GM18867 (cell line): ENCODE measurements around the gene LTBP3.
A peak's percentile ranks its signal among the peaks of the same experiment; 100 is the strongest.
"Not testable (repeated sequence)": the region's sequence is repeated elsewhere in the genome, so short reads cannot be mapped to it uniquely, and the experiment has no call there.

ENCODE experiments used
- ATAC-seq: cut with Tn5 transposase; IDR thresholded peaks from one replicate; pipeline ENCODE4 v1.9.1; 2021; ENCODE audit warnings: mild to moderate bottlenecking, moderate library complexity; ENCODE audit not compliant: unreplicated experiment

Gene LTBP3

DNA sequence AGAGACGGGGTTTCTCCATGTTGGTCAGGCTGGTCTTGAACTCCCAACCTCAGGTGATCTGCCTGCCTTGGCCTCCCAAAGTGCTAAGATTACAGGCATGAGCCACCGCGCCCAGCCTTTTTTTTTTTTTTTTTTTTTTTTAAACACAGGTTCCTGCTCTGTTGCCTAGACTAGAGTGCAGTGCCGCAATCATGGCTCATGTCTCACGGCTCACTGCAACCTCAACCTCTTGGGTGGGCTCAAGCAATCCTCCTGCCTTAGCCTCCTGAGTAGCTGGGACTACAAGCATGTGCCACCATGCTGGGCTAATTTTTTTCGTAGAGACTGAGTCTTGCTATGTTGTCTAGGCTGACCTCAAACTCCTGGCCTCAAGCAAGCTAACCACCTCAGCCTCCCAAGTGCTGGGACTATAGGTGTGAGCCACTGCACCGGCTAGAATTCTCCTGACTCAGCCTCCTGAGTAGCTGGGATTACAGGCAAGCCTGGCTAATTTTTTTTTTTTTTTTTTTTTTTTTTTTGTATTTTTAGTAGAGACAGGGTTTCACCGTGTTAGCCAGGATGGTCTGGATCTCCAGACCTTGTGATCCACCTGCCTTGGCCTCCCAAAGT lies 39.1 kb downstream of the LTBP3 start:
- not testable (repeated sequence) for ATAC-seq

DNA sequence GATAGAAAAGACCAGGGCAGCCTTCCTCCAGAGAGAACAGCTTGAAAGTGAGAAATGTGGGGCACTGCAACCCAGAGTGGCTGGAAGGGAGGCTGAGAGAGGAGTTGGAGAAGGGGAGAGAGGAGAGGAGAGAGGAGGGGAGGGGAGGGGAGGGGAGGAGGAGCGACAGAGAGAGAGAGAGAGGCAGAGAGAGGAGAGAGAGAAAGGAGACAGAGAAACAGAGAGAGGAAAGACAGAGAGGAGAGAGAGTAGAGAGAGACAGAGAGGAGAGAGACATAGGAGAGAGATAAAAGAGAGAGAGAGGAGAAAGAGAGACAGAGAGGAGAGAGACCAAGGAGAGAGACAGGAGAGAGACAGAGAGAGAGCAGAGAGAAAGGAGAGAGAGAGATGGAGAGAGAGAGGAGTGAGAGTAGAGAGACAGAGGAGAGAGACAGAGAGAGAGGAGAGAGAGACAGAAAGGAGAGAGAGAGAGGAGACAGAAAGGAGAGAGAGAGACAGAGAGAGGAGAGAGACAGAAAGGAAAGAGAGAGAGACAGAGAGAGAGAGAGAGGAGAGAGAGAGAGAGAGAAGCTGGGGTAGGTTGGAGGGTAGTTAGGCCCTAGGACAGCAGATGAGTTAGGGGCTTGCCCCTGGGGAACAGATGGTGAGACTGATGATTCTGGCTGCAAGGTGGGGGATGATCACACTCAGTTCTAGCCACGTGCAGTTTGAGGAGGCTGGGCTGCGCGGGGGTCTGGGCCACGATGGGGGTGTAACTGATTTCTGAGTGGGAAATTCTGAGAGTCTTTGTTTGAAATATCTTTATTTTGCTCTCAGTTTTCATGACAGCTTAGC lies 41.8 kb downstream of the LTBP3 start:
- ATAC-seq = no peak

DNA sequence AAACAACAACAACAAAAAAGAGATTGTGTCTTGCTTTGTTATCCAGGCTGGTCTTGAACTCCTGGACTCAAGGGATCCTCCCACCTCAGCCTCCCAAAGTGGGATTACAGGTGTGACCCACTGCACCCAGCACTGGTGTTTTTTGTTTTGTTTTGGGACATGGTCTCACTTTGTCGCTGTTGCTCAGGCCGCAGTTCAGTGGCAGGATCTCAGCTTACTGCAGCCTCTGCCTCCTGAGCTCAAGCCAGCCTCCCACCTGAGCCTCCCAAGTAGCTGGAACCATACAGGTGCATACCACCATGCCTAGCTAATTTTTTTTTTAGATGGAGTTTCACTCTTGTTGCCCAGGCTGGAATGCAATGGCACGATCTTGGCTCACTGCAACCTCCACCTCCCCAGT lies 45.8 kb downstream of the LTBP3 start:
- ATAC-seq = not testable (repeated sequence)

DNA sequence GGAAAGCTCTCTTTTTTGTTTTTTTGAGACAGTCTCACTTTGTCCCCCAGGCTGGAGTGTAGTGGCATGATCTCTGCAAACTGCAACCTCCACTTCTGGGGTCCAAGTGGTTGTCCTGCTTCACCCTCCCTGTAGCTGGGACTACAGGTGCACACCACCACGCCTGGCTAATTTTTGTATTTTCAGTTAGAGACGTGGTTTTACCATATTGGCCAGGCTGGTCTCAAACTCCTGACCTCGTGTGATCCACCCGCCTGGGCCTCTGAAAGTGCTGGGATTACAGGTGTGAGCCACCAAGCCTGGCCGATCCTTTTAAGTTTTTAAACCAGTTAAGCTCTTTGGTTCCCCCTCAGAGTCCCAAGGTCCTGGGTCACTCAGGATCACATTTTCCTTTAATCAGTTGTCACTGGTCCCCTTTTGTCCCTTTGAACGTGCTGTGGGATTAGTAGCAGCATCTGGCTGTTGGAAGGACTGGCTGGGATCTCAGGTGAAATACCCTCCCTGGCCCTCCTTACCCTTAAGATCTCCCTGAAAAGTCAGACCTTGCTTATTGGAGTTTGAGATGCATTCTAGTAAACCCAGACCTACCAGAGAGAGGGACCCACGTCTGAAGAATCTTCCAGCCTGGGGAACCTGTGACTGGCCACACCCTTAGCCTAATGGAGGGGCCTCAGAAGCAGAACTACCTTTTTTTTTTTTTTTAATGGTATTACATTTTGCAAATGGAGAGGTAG lies 51.2 kb downstream of the LTBP3 start:
- peak; percentile 27 for ATAC-seq

DNA sequence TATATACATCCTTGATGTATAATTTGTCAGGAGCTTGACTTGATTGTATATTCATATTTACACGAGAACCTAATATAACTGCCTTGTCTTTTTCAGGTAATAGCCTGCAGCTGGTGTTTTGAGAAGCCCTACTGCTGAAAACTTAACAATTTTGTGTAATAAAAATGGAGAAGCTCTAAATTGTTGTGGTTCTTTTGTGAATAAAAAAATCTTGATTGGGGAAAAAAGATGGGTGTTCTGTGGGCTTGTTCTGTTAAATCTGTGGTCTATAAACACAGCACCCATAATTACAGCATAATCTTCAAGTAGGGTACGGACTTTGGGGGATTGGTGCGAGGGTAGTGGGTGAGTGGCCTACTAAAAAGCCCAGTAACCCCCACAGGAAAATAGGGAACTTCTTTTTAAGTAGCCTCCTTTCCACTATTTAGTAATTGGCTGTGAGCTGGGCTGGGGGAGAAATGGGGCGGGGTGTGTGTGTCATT lies 51.8 kb downstream of the LTBP3 start:
- ATAC-seq = no peak

DNA sequence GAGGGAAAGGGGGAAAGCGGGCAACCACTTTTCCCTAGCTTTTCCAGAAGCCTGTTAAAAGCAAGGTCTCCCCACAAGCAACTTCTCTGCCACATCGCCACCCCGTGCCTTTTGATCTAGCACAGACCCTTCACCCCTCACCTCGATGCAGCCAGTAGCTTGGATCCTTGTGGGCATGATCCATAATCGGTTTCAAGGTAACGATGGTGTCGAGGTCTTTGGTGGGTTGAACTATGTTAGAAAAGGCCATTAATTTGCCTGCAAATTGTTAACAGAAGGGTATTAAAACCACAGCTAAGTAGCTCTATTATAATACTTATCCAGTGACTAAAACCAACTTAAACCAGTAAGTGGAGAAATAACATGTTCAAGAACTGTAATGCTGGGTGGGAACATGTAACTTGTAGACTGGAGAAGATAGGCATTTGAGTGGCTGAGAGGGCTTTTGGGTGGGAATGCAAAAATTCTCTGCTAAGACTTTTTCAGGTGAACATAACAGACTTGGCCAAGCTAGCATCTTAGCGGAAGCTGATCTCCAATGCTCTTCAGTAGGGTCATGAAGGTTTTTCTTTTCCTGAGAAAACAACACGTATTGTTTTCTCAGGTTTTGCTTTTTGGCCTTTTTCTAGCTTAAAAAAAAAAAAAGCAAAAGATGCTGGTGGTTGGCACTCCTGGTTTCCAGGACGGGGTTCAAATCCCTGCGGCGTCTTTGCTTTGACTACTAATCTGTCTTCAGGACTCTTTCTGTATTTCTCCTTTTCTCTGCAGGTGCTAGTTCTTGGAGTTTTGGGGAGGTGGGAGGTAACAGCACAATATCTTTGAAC lies 52.5 kb downstream of the LTBP3 start:
- ATAC-seq = no peak

DNA sequence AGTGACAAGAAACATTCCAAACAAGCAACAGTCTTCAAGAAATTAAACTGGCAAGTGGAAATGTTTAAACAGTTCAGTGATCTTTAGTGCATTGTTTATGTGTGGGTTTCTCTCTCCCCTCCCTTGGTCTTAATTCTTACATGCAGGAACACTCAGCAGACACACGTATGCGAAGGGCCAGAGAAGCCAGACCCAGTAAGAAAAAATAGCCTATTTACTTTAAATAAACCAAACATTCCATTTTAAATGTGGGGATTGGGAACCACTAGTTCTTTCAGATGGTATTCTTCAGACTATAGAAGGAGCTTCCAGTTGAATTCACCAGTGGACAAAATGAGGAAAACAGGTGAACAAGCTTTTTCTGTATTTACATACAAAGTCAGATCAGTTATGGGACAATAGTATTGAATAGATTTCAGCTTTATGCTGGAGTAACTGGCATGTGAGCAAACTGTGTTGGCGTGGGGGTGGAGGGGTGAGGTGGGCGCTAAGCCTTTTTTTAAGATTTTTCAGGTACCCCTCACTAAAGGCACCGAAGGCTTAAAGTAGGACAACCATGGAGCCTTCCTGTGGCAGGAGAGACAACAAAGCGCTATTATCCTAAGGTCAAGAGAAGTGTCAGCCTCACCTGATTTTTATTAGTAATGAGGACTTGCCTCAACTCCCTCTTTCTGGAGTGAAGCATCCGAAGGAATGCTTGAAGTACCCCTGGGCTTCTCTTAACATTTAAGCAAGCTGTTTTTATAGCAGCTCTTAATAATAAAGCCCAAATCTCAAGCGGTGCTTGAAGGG lies 53.3 kb downstream of the LTBP3 start:
- no peak for ATAC-seq

DNA sequence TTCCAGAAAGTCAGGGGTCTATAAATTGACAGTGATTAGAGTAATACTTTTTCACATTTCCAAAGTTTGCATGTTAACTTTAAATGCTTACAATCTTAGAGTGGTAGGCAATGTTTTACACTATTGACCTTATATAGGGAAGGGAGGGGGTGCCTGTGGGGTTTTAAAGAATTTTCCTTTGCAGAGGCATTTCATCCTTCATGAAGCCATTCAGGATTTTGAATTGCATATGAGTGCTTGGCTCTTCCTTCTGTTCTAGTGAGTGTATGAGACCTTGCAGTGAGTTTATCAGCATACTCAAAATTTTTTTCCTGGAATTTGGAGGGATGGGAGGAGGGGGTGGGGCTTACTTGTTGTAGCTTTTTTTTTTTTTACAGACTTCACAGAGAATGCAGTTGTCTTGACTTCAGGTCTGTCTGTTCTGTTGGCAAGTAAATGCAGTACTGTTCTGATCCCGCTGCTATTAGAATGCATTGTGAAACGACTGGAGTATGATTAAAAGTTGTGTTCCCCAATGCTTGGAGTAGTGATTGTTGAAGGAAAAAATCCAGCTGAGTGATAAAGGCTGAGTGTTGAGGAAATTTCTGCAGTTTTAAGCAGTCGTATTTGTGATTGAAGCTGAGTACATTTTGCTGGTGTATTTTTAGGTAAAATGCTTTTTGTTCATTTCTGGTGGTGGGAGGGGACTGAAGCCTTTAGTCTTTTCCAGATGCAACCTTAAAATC lies 54.0 kb downstream of the LTBP3 start:
- ATAC-seq = no peak

DNA sequence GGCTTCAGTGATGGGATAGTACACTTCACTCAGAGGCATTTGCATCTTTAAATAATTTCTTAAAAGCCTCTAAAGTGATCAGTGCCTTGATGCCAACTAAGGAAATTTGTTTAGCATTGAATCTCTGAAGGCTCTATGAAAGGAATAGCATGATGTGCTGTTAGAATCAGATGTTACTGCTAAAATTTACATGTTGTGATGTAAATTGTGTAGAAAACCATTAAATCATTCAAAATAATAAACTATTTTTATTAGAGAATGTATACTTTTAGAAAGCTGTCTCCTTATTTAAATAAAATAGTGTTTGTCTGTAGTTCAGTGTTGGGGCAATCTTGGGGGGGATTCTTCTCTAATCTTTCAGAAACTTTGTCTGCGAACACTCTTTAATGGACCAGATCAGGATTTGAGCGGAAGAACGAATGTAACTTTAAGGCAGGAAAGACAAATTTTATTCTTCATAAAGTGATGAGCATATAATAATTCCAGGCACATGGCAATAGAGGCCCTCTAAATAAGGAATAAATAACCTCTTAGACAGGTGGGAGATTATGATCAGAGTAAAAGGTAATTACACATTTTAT lies 54.7 kb downstream of the LTBP3 start:
- no peak for ATAC-seq

DNA sequence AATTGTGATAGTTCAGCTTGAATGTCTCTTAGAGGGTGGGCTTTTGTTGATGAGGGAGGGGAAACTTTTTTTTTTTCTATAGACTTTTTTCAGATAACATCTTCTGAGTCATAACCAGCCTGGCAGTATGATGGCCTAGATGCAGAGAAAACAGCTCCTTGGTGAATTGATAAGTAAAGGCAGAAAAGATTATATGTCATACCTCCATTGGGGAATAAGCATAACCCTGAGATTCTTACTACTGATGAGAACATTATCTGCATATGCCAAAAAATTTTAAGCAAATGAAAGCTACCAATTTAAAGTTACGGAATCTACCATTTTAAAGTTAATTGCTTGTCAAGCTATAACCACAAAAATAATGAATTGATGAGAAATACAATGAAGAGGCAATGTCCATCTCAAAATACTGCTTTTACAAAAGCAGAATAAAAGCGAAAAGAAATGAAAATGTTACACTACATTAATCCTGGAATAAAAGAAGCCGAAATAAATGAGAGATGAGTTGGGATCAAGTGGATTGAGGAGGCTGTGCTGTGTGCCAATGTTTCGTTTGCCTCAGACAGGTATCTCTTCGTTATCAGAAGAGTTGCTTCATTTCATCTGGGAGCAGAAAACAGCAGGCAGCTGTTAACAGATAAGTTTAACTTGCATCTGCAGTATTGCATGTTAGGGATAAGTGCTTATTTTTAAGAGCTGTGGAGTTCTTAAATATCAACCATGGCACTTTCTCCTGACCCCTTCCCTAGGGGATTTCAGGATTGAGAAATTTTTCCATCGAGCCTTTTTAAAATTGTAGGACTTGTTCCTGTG lies 55.4 kb downstream of the LTBP3 start:
- no peak for ATAC-seq

DNA sequence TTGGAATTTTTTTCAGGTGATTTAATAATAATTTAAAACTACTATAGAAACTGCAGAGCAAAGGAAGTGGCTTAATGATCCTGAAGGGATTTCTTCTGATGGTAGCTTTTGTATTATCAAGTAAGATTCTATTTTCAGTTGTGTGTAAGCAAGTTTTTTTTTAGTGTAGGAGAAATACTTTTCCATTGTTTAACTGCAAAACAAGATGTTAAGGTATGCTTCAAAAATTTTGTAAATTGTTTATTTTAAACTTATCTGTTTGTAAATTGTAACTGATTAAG lies 55.9 kb downstream of the LTBP3 start:
- no peak for ATAC-seq

DNA sequence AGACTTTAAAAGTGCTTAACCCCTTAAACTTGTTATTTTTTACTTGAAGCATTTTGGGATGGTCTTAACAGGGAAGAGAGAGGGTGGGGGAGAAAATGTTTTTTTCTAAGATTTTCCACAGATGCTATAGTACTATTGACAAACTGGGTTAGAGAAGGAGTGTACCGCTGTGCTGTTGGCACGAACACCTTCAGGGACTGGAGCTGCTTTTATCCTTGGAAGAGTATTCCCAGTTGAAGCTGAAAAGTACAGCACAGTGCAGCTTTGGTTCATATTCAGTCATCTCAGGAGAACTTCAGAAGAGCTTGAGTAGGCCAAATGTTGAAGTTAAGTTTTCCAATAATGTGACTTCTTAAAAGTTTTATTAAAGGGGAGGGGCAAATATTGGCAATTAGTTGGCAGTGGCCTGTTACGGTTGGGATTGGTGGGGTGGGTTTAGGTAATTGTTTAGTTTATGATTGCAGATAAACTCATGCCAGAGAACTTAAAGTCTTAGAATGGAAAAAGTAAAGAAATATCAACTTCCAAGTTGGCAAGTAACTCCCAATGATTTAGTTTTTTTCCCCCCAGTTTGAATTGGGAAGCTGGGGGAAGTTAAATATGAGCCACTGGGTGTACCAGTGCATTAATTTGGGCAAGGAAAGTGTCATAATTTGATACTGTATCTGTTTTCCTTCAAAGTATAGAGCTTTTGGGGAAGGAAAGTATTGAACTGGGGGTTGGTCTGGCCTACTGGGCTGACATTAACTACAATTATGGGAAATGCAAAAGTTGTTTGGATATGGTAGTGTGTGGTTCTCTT lies 56.5 kb downstream of the LTBP3 start:
- ATAC-seq = no peak

DNA sequence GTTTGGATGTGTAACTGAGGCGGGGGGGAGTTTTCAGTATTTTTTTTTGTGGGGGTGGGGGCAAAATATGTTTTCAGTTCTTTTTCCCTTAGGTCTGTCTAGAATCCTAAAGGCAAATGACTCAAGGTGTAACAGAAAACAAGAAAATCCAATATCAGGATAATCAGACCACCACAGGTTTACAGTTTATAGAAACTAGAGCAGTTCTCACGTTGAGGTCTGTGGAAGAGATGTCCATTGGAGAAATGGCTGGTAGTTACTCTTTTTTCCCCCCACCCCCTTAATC lies 57.0 kb downstream of the LTBP3 start:
- no peak for ATAC-seq

DNA sequence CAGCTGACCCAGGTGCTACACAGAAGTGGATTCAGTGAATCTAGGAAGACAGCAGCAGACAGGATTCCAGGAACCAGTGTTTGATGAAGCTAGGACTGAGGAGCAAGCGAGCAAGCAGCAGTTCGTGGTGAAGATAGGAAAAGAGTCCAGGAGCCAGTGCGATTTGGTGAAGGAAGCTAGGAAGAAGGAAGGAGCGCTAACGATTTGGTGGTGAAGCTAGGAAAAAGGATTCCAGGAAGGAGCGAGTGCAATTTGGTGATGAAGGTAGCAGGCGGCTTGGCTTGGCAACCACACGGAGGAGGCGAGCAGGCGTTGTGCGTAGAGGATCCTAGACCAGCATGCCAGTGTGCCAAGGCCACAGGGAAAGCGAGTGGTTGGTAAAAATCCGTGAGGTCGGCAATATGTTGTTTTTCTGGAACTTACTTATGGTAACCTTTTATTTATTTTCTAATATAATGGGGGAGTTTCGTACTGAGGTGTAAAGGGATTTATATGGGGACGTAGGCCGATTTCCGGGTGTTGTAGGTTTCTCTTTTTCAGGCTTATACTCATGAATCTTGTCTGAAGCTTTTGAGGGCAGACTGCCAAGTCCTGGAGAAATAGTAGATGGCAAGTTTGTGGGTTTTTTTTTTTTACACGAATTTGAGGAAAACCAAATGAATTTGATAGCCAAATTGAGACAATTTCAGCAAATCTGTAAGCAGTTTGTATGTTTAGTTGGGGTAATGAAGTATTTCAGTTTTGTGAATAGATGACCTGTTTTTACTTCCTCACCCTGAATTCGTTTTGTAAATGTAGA lies 57.6 kb downstream of the LTBP3 start:
- ATAC-seq = no peak

DNA sequence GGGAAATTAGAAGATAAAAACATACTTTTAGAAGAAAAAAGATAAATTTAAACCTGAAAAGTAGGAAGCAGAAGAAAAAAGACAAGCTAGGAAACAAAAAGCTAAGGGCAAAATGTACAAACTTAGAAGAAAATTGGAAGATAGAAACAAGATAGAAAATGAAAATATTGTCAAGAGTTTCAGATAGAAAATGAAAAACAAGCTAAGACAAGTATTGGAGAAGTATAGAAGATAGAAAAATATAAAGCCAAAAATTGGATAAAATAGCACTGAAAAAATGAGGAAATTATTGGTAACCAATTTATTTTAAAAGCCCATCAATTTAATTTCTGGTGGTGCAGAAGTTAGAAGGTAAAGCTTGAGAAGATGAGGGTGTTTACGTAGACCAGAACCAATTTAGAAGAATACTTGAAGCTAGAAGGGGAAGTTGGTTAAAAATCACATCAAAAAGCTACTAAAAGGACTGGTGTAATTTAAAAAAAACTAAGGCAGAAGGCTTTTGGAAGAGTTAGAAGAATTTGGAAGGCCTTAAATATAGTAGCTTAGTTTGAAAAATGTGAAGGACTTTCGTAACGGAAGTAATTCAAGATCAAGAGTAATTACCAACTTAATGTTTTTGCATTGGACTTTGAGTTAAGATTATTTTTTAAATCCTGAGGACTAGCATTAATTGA lies 58.3 kb downstream of the LTBP3 start:
- no peak for ATAC-seq

DNA sequence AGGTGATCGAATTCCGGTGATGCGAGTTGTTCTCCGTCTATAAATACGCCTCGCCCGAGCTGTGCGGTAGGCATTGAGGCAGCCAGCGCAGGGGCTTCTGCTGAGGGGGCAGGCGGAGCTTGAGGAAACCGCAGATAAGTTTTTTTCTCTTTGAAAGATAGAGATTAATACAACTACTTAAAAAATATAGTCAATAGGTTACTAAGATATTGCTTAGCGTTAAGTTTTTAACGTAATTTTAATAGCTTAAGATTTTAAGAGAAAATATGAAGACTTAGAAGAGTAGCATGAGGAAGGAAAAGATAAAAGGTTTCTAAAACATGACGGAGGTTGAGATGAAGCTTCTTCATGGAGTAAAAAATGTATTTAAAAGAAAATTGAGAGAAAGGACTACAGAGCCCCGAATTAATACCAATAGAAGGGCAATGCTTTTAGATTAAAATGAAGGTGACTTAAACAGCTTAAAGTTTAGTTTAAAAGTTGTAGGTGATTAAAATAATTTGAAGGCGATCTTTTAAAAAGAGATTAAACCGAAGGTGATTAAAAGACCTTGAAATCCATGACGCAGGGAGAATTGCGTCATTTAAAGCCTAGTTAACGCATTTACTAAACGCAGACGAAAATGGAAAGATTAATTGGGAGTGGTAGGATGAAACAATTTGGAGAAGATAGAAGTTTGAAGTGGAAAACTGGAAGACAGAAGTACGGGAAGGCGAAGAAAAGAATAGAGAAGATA lies 59.0 kb downstream of the LTBP3 start, which contains the start of gene MALAT1:
Gene MALAT1 (plus strand): TSS at position 69 of the 736 bp plus-strand sequence.
- no peak for ATAC-seq
